ENCODE measurements around the gene SPHK1. TPM values are rescaled to one million over a fixed set of nuclear protein-coding genes. Genes with fewer than 3 reads are reported as not detected.

The SPHK1 gene
- total RNA-seq, 4 donors from 2014 or later, result 9.7 to 35.6 (median 18.3) TPM

DNA sequence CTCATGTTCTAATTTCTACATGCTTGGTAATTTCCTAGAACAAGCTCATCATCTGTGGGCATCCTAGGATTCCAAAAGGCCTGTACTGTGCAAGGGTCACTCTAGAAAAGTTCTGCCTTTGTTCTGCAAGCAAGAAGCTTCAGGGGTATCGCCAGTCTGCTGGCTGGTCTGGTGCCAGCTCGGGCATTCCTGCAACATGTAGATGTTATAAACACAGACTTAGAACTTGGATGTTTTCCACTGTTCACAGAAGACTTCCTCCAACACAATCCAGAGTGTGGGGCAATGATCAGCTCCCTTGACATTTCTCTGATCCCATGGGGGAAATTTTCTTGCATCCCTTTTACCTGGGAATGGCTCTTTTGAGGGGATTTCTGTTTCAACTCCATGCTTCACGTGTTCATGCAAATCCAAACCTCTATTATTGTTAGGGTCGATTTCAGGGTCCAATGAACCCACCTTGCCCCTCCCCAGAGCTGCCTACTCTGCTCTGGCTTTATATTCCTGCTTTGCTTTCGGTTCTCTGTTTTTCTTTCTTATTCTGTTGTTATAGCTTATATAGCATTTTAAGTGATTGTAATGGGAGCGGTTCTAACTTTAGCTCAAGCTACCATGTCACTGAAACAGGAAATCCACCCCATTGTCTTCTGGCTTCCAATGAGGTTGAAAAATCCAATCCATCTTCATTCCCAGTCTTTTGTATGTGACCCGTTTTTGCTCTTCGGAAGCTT is 43.3 kb downstream of the SPHK1 start:
- WGBS, 2 donors, result 66 to 68% methylated on average over 8 of the region's 8 CpGs
- intact Hi-C loops (cut with DNase I; ENCODE audit: low total_unique reads), result no loop called here
- no peak for DNase-seq (ENCODE audit: low spot score in 2 of 2)

DNA sequence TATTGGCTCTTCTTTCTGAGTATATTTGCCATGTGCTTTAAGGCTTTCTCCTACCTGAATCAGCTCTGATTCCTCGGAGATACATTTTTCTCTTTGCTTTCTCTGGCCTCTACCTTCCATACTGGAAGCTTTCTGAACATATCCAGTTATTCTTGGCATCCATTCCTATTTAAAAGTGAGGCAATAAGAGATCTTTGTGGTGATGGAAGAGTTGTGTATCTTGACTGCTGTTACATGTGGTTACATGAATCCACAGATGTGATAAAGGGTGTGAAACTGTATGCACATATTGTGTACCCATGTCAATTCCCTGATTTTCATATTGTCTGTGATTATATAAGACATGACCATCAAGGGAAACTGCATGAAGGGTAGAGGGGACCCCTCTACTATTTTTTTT is 44.1 kb downstream of the SPHK1 start:
- no peak for DNase-seq (ENCODE audit: low spot score in 2 of 2)
- intact Hi-C loops (cut with DNase I; ENCODE audit: low total_unique reads), result no loop called here

More for the DNA sequence above, 43.3 kb downstream of the SPHK1 start:
- H3K4me3 ChIP-seq (ENCODE audit: low read depth, poor library complexity, severe bottlenecking), result no peak overlapping the region
- TF ChIP-seq, protein P1, sequence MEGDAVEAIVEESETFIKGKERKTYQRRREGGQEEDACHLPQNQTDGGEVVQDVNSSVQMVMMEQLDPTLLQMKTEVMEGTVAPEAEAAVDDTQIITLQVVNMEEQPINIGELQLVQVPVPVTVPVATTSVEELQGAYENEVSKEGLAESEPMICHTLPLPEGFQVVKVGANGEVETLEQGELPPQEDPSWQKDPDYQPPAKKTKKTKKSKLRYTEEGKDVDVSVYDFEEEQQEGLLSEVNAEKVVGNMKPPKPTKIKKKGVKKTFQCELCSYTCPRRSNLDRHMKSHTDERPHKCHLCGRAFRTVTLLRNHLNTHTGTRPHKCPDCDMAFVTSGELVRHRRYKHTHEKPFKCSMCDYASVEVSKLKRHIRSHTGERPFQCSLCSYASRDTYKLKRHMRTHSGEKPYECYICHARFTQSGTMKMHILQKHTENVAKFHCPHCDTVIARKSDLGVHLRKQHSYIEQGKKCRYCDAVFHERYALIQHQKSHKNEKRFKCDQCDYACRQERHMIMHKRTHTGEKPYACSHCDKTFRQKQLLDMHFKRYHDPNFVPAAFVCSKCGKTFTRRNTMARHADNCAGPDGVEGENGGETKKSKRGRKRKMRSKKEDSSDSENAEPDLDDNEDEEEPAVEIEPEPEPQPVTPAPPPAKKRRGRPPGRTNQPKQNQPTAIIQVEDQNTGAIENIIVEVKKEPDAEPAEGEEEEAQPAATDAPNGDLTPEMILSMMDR (IDR thresholded peaks at IDR 0.05), result no peak
- TF ChIP-seq POLR2A (IDR thresholded peaks at IDR 0.05), result no peak

DNA sequence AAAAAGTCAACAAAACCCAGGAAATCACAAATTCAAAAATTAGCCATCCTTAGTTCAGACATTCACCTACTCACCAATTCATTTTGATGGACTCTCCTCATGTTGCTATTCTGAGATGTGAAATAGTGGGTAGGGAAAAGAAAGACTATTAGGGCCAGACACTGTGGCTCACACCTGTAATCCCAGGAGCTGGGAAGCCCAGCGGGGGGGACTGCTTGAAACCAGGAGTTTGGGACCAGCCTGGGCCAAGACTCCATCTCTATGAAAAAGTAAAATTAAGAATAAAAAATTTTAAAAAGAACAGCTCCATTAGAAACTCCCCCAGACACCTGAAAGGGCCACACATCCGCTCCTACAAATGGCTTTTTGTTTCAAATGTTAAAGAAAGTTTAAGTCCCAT is 47.1 kb downstream of the SPHK1 start:
- intact Hi-C loops (cut with DNase I; ENCODE audit: low total_unique reads), result no loop called here
- H3K4me3 ChIP-seq (ENCODE audit: low read depth, poor library complexity, severe bottlenecking), result no peak overlapping the region
- WGBS, 2 donors, result 81 to 86% methylated on average over 2 of the region's 2 CpGs
- no peak for TF ChIP-seq POLR2A (IDR thresholded peaks at IDR 0.05)
- TF ChIP-seq, protein P1 (IDR thresholded peaks at IDR 0.05), result no peak
- no peak for DNase-seq (ENCODE audit: low spot score in 2 of 2)

More for the DNA sequence above, 44.1 kb downstream of the SPHK1 start:
- 88 to 94% methylated on average over 1 of the region's 1 CpG for WGBS, 2 donors
- no peak overlapping the region for H3K4me3 ChIP-seq (ENCODE audit: low read depth, poor library complexity, severe bottlenecking)
- TF ChIP-seq, protein P1 (IDR thresholded peaks at IDR 0.05), result no peak
- no peak for TF ChIP-seq POLR2A (IDR thresholded peaks at IDR 0.05)

DNA sequence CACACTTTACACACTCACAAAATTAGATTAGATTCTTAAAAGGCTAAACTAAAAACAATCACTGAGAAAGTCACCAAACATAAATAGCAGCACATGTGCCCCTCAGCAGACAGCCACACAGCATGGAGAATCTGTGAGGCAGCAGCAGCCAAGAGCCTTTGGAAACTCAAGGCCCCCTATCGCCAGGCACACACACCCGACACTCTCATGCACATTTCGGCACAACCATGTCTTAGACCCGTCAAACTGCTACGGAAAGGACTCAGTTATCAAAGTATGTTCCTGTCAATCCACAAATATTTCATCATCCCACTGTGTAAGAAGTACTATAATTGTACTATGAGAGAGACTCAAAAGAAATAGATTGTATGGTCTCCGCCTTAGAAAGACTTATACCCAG is 47.6 kb downstream of the SPHK1 start:
- no peak for TF ChIP-seq POLR2A (IDR thresholded peaks at IDR 0.05)
- TF ChIP-seq, protein P1 (IDR thresholded peaks at IDR 0.05), result no peak
- no peak for DNase-seq (ENCODE audit: low spot score in 2 of 2)
- intact Hi-C loops (cut with DNase I; ENCODE audit: low total_unique reads), result no loop called here
- H3K4me3 ChIP-seq (ENCODE audit: low read depth, poor library complexity, severe bottlenecking), result no peak overlapping the region
- 62 to 69% methylated on average over 6 of the region's 6 CpGs for WGBS, 2 donors

DNA sequence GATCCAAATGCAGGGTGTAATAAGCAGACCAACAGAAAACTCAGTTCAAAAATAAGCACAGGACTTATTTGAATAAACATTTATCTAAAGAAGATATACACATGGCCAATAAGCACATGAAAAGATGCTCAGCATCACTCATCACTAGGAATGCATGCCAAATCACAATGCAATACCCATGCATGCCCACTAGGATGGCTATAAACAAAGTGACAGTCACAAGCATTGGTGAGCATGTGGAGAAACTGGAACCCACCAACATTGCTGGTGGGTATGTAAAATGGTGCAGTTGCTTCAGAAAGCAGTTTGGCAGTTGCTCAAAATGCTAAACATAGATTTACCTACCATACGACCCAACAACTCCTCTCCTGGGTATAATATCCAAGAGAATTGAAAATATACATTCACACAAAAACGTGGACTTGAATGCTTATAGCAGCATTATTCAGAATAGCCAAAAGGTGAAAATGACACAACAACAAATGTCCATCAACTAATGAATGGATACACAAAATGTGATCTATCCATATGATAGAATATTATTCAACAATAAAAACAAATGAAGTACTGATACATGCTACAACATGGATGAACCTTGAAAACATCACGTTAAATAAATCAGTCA is 48.4 kb downstream of the SPHK1 start:
- intact Hi-C loops (cut with DNase I; ENCODE audit: low total_unique reads), result no loop called here
- TF ChIP-seq POLR2A (IDR thresholded peaks at IDR 0.05), result no peak
- TF ChIP-seq, protein P1 (IDR thresholded peaks at IDR 0.05), result no peak
- DNase-seq (ENCODE audit: low spot score in 2 of 2), result no peak
- no peak overlapping the region for H3K4me3 ChIP-seq (ENCODE audit: low read depth, poor library complexity, severe bottlenecking)
- 78 to 82% methylated on average over 3 of the region's 3 CpGs for WGBS, 2 donors

Measured in lower leg skin (tissue), 4 donors.